Lower leg skin (tissue), 3 donors: ENCODE data around the gene KRT6A.

Experiments
- CTCF ChIP-seq, 3 donors: fragments of 450-650 bp; IDR thresholded peaks; one replicate each; pipeline ENCODE4 v1.5.1; 2016; ENCODE audit warnings: antibody characterized with exemption in 3 of 3, mild to moderate bottlenecking in 3 of 3, moderate library complexity in 2 of 3
- POLR2A ChIP-seq, 2 donors: fragments of 450-650 bp; IDR thresholded peaks; one replicate each; pipeline ENCODE4 v1.6.1; 2016 to 2017; ENCODE audit warnings: antibody characterized with exemption in 2 of 2, mild to moderate bottlenecking in 1 of 2, moderate library complexity in 1 of 2

GRCh38 chr12:52523824-52524223 is 30.8 kb upstream of the KRT6A start:
- TF ChIP-seq CTCF (IDR thresholded peaks at IDR 0.05): no peak
- no peak for TF ChIP-seq POLR2A (IDR thresholded peaks at IDR 0.05)
